ENCODE data around the gene MEGF6.

Gene MEGF6

DNA sequence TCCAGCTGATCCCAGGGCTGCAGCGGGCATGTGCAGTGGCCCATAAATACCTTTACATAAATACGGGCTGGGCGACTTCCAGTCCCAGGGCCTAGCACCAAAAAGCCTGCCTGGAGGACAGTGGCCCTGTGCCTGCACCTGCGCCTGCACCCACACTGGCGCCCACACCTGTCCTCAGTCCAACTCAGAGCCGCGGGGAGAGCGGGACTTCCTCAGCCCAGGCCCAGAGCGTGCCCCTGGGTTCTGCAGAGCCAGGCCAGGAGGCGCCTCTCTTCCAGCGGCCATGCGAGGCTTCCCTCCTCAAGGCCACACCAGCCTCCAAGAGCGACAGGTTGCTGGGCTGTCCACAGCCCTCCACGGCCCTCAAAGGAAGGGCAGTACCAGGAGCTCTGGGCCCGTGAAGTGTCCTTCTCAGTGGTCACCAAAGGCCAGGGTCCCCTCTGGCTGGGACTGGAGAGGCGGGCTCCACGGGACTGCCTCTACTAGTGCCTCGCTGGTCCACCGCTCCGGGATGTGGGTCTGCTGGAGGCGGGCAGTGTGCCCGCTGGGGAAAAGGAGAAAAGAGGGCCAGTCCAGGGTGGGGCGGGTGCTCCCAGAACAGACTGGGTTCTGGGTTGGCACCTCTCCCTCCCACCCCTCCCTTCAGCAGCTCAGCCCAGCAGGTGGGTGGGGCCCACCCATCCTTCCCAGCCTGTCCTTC lies 121.1 kb downstream of the MEGF6 start:
- no peak overlapping the region for H3K27ac ChIP-seq
- no peak for TF ChIP-seq ZFX (IDR thresholded peaks at IDR 0.05; ENCODE audit: borderline replicate concordance)
- TF ChIP-seq, protein P1, sequence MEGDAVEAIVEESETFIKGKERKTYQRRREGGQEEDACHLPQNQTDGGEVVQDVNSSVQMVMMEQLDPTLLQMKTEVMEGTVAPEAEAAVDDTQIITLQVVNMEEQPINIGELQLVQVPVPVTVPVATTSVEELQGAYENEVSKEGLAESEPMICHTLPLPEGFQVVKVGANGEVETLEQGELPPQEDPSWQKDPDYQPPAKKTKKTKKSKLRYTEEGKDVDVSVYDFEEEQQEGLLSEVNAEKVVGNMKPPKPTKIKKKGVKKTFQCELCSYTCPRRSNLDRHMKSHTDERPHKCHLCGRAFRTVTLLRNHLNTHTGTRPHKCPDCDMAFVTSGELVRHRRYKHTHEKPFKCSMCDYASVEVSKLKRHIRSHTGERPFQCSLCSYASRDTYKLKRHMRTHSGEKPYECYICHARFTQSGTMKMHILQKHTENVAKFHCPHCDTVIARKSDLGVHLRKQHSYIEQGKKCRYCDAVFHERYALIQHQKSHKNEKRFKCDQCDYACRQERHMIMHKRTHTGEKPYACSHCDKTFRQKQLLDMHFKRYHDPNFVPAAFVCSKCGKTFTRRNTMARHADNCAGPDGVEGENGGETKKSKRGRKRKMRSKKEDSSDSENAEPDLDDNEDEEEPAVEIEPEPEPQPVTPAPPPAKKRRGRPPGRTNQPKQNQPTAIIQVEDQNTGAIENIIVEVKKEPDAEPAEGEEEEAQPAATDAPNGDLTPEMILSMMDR (IDR thresholded peaks at IDR 0.05): no peak

DNA sequence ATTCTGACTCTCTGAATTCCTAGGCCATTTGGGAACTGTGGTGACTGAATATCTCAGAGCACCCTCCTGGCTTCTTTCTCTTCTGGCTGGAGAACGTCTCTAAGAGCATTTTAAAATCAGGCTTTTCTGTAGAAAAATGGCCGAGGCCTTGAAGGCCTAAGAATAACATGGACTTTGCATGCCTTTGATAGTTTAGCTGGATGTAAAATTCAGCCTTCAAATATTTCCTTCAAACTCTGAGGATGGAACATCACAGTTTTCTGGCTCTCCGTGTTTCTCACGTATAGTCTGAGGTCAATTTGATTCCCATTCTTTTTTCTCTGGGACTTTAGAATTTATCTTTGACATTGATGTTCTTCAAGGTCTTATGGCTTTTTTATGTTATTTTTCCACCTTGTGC lies 122.9 kb downstream of the MEGF6 start:
- no peak for TF ChIP-seq ZFX (IDR thresholded peaks at IDR 0.05; ENCODE audit: borderline replicate concordance)
- TF ChIP-seq, protein P1 (IDR thresholded peaks at IDR 0.05): no peak
- H3K27ac ChIP-seq: no peak overlapping the region

DNA sequence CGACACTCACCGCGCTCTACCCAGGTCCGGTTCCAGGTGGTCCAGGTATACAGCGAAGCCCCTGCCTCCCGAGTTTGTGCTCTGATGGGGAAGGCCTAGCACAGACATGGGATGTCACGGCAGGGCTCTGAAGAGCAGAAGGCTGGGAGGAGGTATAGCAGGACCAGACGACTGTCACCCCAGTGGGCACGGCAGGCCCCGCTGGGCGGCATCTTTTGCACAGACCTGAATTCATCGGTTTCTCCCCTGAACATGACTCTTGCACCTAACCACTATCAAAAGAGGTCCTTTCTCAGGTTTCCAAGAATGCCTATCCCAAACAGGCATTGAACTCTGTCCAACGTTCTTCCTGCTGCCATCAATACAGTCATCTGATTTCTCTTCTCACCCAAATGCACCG lies 126.3 kb downstream of the MEGF6 start:
- H3K27ac ChIP-seq: no peak overlapping the region
- TF ChIP-seq ZFX (IDR thresholded peaks at IDR 0.05; ENCODE audit: borderline replicate concordance): no peak
- TF ChIP-seq, protein P1 (IDR thresholded peaks at IDR 0.05): no peak

DNA sequence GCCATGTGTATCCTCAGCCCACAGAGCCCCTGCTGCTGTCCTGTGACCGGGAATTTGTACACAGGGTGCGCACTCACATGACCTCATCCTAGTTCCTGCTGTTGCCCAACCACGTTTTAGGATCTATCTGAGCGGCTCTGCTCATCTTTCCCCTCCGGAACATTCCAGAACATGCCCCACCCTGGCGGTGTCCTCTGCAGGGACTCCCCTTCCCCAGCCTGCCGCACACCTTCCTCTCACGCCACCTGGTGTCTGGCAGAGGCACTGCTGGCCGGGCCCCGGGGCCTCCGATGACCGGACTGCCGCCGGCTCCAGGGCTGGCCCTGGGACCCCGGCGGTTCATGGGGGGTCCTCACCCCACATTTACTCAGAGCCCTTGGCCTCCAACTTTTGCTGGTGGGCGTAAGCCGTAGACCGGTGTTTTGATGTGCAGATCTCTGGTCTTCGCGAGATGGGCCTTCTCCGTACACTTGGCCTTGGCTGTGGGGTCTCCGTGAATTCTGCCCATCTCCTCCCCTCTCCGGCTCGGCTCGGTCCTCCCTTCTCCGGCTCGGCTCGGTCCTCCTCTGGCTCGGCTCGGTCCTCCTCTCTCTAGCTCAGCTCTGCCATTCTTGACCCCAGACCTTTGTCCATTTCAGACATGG lies 127.4 kb downstream of the MEGF6 start:
- no peak overlapping the region for H3K27ac ChIP-seq
- TF ChIP-seq, protein P1 (IDR thresholded peaks at IDR 0.05): peak; percentile 90
- no peak for TF ChIP-seq ZFX (IDR thresholded peaks at IDR 0.05; ENCODE audit: borderline replicate concordance)

DNA sequence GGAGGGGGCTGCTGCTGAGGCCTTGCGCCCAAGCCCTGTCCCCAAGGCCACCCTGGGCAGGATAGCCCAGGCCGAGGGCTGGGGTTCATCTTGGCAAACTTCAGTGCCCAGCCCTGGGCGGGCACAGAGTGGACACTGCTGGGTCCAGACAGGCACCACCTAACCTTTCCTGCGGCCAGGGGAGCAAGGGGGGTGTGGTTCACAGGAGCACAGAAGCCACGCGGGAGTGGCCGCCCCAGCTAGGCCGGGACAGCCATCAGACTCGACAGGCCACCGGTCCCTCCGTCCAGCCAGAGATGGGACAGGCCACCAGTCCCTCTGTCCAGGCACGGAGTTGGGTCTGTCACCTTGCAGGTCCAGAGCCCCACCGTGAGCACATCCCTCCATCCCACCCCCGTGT lies 127.9 kb downstream of the MEGF6 start:
- TF ChIP-seq ZFX (IDR thresholded peaks at IDR 0.05; ENCODE audit: borderline replicate concordance): no peak
- TF ChIP-seq, protein P1 (IDR thresholded peaks at IDR 0.05): no peak
- H3K27ac ChIP-seq: no peak overlapping the region

DNA sequence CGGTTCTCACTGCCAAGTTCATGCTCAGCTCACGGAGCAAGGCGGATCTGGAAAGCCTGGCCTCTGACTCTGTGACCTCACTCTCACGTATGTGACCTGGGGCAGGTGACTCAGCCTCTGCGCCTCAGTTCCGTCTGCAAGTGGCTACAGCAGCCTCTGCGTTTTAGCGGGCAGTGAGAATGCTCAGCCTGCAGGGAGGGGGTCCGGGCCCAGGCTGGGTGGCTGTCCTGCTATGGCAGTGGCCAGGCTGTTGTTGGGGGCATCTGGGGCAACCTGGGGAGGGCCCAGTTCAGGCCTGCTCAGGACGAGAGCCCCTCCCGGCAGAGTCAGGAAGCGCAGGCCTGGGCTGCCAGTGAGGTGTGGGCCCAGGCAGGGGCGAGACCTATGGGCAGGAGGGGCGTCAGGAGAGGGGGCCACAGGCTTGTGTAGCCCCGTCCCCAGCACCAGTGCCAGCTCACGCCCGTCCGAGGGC lies 128.9 kb downstream of the MEGF6 start:
- TF ChIP-seq ZFX (IDR thresholded peaks at IDR 0.05; ENCODE audit: borderline replicate concordance): no peak
- TF ChIP-seq, protein P1 (IDR thresholded peaks at IDR 0.05): peak; percentile 42
- H3K27ac ChIP-seq: no peak overlapping the region

DNA sequence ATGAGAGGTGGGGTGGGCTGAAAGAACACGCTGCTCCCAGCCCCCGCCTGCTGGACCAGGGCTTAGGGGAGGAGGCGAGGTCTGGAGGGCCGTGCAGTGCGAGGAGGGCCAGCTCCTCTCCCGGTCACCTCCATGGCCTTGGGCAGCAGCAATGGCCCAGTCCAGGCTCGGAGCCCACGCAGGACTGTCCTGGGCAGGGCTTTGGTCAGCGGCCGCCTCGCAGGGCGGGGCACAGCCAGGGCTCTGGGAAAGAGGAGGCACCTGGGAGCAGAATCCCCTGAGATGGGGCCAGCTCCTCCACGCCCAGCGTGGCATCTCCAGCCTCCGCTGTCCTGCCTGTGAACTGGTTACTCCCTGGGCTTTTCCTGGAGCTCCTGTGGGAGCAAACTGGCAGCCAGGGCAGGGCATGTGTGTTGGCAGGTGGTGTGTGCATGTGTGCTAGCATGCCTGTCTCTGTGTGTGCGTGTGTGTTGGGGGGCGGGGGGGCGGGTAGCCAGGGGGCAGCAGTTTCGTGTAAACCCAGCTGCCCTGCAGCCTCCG lies 129.4 kb downstream of the MEGF6 start:
- TF ChIP-seq, protein P1 (IDR thresholded peaks at IDR 0.05): no peak
- TF ChIP-seq ZFX (IDR thresholded peaks at IDR 0.05; ENCODE audit: borderline replicate concordance): no peak
- H3K27ac ChIP-seq: no peak overlapping the region
